Peyer's patch (tissue), 4 donors: Measurements from ENCODE around the gene ACTL10.

Experiments used
- POLR2A ChIP-seq, 2 donors: fragments of 450-650 bp; IDR thresholded peaks; one replicate each; pipeline ENCODE4 v1.5.1; 2017; ENCODE audit warnings: antibody characterized with exemption in 2 of 2, mild to moderate bottlenecking in 2 of 2, moderate library complexity in 2 of 2
- TF ChIP-seq, protein P1 (sequence below), 6 experiments: fragments of 450-650 bp in 4 of 6; fragments of 200-600 bp in 2 of 6; sonication (generic) in 1 of 6; IDR thresholded peaks; one replicate each; pipeline ENCODE4 v1.5.1; 2017 to 2019; ENCODE audit warnings: antibody characterized with exemption in 6 of 6, mild to moderate bottlenecking in 3 of 6, moderate library complexity in 1 of 6

- TF ChIP-seq, protein P1, sequence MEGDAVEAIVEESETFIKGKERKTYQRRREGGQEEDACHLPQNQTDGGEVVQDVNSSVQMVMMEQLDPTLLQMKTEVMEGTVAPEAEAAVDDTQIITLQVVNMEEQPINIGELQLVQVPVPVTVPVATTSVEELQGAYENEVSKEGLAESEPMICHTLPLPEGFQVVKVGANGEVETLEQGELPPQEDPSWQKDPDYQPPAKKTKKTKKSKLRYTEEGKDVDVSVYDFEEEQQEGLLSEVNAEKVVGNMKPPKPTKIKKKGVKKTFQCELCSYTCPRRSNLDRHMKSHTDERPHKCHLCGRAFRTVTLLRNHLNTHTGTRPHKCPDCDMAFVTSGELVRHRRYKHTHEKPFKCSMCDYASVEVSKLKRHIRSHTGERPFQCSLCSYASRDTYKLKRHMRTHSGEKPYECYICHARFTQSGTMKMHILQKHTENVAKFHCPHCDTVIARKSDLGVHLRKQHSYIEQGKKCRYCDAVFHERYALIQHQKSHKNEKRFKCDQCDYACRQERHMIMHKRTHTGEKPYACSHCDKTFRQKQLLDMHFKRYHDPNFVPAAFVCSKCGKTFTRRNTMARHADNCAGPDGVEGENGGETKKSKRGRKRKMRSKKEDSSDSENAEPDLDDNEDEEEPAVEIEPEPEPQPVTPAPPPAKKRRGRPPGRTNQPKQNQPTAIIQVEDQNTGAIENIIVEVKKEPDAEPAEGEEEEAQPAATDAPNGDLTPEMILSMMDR (IDR thresholded peaks at IDR 0.05): no peak
- no peak for TF ChIP-seq POLR2A (IDR thresholded peaks at IDR 0.05)
Measured at GRCh38 chr20:33651562-33652048, 15.1 kb upstream of the ACTL10 start.
